Measurements from ENCODE around the gene SYNJ2.

GRCh38 chr6:158095671-158096070 lies 114.0 kb downstream of the SYNJ2 start:
- TF ChIP-seq CTCF (IDR thresholded peaks at IDR 0.05), result no peak
- no peak for TF ChIP-seq SIN3A (IDR thresholded peaks at IDR 0.05; ENCODE audit: borderline replicate concordance, insufficient read depth, low read depth, low read length)
- no peak for TF ChIP-seq TCF7L2 (IDR thresholded peaks at IDR 0.05; ENCODE audit: low read depth, low read length)
- TF ChIP-seq POLR2AphosphoS5 (IDR thresholded peaks at IDR 0.05; ENCODE audit: low read depth, low read length), result no peak
- no peak for TF ChIP-seq REST (IDR thresholded peaks at IDR 0.05; ENCODE audit: insufficient read depth in 1 of 2, low read depth in 2 of 2, low read length in 1 of 2)
